KOPT-K1 (cell line): Measurements from ENCODE around the gene GATA6.
"Not testable (repeated sequence)": the region's sequence is repeated elsewhere in the genome, so short reads cannot be mapped to it uniquely, and the experiment has no call there.

Experiments
- H3K27ac ChIP-seq: fragments of 200-600 bp; sonication (generic); 2 replicates; pipeline ENCODE4 v1.5.1; 2016; ENCODE audit warnings: antibody characterized with exemption, mild to moderate bottlenecking, low read depth, low read length; ENCODE audit not compliant: poor library complexity, severe bottlenecking
- H3K36me3 ChIP-seq: fragments of 200-600 bp; sonication (generic); 2 replicates; pipeline ENCODE4 v1.5.1; 2017; ENCODE audit warnings: antibody characterized with exemption, mild to moderate bottlenecking, low read length, moderate library complexity; ENCODE audit not compliant: insufficient read depth
- H3K9me3 ChIP-seq: fragments of 200-600 bp; sonication (generic); 2 replicates; pipeline ENCODE4 v1.5.1; 2017; ENCODE audit warnings: antibody characterized with exemption, low read length, mild to moderate bottlenecking; ENCODE audit not compliant: insufficient read depth, poor library complexity, severe bottlenecking

GATA6 gene

GRCh38 chr18:22203035-22203434 lies 33.6 kb downstream of the GATA6 start:
- H3K36me3 ChIP-seq = no peaks in the 10 kb centered on the region

GRCh38 chr18:22203536-22204213 lies 34.3 kb downstream of the GATA6 start:
- Histone ChIP-seq H3K27ac (no peak overlapping the region), H3K36me3 (no peaks in the 10 kb centered on the region)

More at GRCh38 chr18:22203035-22203434, 33.6 kb downstream of the GATA6 start:
- Histone ChIP-seq H3K9me3 (no peaks in the 10 kb centered on the region), H3K27ac (no peak overlapping the region)

GRCh38 chr18:22204214-22204536 lies 34.8 kb downstream of the GATA6 start:
- no peaks in the 10 kb centered on the region for H3K36me3 ChIP-seq
- H3K9me3 ChIP-seq = no peaks in the 10 kb centered on the region
- no peak overlapping the region for H3K27ac ChIP-seq

More at GRCh38 chr18:22203536-22204213, 34.3 kb downstream of the GATA6 start:
- H3K9me3 ChIP-seq = no peaks in the 10 kb centered on the region

DNA sequence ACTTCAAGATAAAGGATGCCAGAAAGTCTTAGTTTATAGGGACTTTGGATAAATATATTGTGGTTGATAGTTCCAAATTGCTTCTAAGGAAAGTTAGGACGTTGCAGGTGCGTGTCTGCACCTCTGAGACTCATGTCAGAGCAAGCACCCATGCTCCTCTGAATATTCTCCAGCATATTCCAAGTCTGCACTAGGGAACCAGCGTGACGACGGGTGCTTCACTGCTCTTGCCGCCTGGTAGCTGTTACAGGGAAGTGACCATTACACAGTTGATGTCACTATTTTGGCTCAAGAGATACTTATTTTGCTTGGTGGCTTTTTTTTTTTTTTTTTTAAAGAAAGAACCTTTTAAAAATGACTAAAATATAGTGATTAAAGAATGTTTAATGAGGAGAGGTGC lies 35.6 kb downstream of the GATA6 start:
- H3K36me3 ChIP-seq = no peaks in the 10 kb centered on the region

GRCh38 chr18:22207021-22207758 lies 37.8 kb downstream of the GATA6 start:
- Histone ChIP-seq H3K36me3 (no peaks in the 10 kb centered on the region), H3K27ac (no peak overlapping the region), H3K9me3 (no peaks in the 10 kb centered on the region)

More for the DNA sequence above, 35.6 kb downstream of the GATA6 start:
- H3K9me3 ChIP-seq = no peaks in the 10 kb centered on the region
- no peak overlapping the region for H3K27ac ChIP-seq

- Histone ChIP-seq H3K27ac (no peak overlapping the region), H3K36me3 (no peaks in the 10 kb centered on the region), H3K9me3 (no peaks in the 10 kb centered on the region)
Measured at GRCh38 chr18:22210311-22210754, 40.9 kb downstream of the GATA6 start.

DNA sequence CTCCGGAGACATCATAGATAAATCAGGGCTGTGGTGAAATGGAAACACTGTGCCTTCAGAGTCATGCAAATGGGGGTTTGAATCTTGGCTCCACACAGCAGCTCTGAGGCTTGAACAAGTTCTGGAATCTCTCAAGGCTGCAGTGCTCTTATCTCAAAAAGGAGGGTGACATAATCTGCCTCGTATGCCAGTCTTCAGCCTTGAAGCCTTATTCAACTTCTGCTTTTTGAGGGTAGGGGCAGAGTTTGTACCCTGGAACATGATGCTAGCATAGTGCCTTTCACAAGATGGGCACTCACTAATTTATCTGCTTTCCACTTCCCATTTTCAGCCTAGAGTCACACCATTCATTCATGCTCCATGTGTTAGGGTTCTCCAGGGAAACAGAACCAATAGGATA lies 42.3 kb downstream of the GATA6 start:
- H3K9me3 ChIP-seq = no peaks in the 10 kb centered on the region
- no peaks in the 10 kb centered on the region for H3K36me3 ChIP-seq
- H3K27ac ChIP-seq = no peak overlapping the region

DNA sequence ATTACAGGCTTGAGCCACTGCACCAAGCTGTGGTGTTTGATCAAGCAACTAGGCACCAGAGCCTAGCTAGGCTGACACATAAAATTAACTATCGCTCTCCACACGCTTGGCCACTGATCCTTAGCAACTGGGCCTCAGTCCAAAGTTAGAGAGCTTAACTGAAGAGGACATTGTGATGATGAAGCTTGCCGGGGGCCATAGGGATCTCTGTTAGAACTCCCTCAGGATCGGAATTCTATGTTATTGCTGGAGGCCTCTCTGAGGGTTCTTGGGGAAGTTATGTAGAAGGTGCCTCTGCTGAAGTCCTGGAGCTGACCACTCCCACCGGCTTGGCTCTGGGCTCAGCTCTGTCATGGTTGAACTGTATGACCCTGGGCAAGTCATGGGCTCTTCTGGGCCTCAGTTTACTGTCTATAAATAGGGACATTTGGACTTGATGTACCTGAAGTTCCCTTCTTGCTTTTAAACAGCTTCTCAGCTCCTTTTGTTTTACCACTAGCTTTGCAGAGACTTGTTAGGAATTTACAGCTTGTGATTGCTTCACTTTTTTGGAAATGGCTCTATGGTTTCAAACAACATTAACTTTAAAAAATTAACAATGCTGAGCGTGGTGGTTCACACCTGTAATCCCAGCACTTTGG lies 44.1 kb downstream of the GATA6 start:
- Histone ChIP-seq H3K36me3 (no peaks in the 10 kb centered on the region), H3K9me3 (no peaks in the 10 kb centered on the region), H3K27ac (no peak overlapping the region)

GRCh38 chr18:22214731-22215528 lies 45.5 kb downstream of the GATA6 start:
- H3K27ac ChIP-seq = no peak overlapping the region
- H3K36me3 ChIP-seq = no peaks in the 10 kb centered on the region
- no peaks in the 10 kb centered on the region for H3K9me3 ChIP-seq

DNA sequence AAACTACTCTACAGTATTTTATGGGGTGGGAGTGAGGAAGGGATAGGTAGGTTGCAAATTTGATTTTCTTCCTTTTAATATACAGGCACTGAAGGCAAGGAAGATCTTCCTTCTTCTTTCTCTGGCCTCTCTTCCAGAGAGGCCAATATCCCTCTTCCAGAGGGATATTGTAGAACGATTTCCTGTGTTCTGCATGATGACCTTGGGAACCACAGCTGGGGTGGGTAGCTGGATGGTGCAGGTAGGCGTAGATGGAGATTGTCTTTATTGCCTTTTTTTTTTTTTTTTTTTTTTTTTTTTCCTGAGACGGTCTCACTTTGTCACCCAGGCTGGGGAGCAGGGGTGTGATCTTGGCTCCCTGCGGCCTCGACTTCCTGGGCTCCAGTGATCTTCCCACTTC lies 49.4 kb downstream of the GATA6 start:
- Histone ChIP-seq H3K9me3 (no peaks in the 10 kb centered on the region), H3K36me3 (no peaks in the 10 kb centered on the region), H3K27ac (no peak overlapping the region)

GRCh38 chr18:22219568-22220355 lies 50.4 kb downstream of the GATA6 start:
- Histone ChIP-seq H3K36me3 (no peaks in the 10 kb centered on the region), H3K27ac (no peak overlapping the region), H3K9me3 (no peaks in the 10 kb centered on the region)

GRCh38 chr18:22220585-22220984 lies 51.2 kb downstream of the GATA6 start:
- not testable (repeated sequence) for H3K27ac ChIP-seq, H3K9me3 ChIP-seq, H3K36me3 ChIP-seq

GRCh38 chr18:22221350-22221749 lies 52.0 kb downstream of the GATA6 start:
- Histone ChIP-seq H3K9me3 (no peaks in the 10 kb centered on the region), H3K27ac (no peak overlapping the region), H3K36me3 (no peaks in the 10 kb centered on the region)

DNA sequence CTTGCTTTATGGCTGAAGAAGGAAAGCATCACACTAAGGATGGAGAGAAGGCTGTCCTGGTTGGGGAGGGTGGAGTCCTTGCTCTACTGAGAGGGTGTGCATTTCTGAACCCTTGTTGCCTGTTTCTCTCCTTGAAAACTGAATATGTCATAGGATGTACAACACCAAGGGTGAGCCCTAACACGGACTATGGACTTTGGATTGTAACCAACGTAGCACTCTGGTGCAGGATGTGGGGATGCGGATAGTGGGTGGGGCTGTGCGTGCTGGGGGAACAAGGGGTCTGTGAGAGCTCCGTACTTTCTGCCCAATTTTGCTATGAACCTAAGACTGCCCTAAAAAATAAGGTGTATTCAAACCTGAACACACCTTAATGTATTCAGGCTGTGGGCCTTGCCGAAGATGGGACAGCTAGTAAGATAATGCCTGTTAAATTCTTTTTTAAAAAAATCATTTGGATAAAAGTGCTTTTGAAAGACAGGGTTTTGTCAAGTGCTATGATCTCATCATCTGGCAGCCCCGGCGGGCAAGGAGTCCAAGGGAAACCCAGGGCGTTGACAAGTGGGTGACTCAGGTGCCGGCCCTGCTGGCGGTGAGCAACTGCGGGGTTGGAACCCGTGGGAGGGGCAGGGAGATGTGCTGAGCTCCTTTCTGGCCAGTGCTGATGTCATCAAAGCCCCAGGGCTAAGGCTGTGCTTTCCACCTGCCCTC lies 54.0 kb downstream of the GATA6 start:
- Histone ChIP-seq H3K9me3 (no peaks in the 10 kb centered on the region), H3K36me3 (no peaks in the 10 kb centered on the region), H3K27ac (no peak overlapping the region)
